GM18858 (cell line): ENCODE measurements around the gene HCST.

Experiments
- ATAC-seq: cut with Tn5 transposase; IDR thresholded peaks from one replicate; pipeline ENCODE4 v1.9.1; 2021; ENCODE audit not compliant: unreplicated experiment

Gene HCST

DNA sequence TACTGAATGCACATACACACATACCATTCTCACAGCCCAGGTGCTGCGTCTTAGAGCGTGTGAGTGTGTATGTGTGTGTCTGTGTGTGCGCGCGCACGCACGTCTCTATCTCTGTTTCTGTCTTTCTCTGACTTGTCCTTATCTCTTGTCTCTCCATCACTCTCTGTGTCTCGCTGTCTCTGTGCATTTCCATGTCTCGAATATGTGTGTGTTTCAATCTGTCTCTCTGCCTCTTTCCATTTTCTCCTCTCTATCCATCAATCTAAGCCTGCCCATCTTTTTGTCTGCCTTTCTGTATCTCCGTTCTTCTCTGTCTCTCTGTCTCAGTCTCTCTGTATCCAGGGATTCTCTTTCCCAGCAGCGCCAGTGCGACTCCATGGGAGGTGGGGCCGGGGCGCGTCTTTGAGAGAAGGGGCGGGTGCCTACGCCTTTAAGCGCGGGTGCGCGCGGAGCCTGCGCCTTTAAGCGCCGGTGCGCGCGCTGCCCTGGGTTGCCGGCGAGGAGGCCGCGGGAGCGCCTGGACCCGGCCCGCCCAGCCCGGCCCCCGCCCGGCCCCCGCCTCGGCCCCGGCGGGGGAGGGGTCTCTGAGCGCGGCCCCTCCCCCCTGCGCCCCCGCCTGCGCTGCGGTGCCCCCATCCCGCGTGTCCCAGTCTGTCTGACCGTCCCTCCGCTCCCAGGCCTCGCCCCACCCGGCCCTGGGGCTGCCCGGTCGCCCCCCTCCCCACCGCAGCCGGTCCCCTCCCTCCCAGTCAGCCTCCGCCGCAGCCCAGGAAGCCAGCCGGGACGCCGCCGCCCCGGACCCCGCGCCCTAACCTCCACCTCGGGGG is 33.8 kb downstream of the HCST start, which contains the start of gene LRFN3:
Gene LRFN3 (plus strand): TSS at position 464 of the 827 bp plus-strand sequence. CDS start 3,052 bp downstream, outside the sequence.
- ATAC-seq: no peak

DNA sequence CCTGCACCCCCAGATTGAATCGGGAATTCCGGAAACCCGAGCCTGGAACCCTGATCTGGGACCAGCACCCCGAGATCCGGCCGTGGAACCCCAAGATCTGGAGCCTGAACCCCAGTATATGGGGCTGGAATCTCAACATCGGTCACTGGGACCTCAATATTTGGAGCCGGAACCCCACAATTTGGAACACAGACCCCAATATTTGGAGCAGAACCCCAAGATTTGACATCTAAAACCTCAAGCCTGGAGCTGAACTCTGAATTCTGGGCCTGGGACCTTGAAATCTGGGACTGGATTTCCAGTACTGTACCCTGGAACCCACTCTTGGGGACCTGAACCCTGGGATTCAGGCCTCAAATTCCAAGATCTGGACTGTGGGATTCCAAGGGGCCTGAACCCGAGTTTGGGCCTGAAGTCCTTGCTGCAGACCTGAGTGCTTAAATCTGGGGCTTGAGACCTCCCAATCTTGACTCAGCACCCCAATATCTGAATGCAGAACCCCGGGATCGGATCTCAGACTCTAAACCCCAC is 34.5 kb downstream of the HCST start:
- ATAC-seq: no peak

GRCh38 chr19:35937345-35938281 is 35.3 kb downstream of the HCST start:
- no peak for ATAC-seq

- ATAC-seq: no peak
Observed at GRCh38 chr19:35938282-35939224, 36.2 kb downstream of the HCST start.

- ATAC-seq: no peak
Observed at GRCh38 chr19:35939307-35940077, 37.2 kb downstream of the HCST start.

DNA sequence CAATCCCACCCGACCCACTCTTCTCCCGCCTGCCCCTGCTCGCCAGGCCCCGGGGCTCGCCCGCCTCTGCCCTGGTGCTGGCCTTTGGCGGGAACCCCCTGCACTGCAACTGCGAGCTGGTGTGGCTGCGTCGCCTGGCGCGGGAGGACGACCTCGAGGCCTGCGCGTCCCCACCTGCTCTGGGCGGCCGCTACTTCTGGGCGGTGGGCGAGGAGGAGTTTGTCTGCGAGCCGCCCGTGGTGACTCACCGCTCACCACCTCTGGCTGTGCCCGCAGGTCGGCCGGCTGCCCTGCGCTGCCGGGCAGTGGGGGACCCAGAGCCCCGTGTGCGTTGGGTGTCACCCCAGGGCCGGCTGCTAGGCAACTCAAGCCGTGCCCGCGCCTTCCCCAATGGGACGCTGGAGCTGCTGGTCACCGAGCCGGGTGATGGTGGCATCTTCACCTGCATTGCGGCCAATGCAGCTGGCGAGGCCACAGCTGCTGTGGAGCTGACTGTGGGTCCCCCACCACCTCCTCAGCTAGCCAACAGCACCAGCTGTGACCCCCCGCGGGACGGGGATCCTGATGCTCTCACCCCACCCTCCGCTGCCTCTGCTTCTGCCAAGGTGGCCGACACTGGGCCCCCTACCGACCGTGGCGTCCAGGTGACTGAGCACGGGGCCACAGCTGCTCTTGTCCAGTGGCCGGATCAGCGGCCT is 37.9 kb downstream of the HCST start:
- no peak for ATAC-seq

DNA sequence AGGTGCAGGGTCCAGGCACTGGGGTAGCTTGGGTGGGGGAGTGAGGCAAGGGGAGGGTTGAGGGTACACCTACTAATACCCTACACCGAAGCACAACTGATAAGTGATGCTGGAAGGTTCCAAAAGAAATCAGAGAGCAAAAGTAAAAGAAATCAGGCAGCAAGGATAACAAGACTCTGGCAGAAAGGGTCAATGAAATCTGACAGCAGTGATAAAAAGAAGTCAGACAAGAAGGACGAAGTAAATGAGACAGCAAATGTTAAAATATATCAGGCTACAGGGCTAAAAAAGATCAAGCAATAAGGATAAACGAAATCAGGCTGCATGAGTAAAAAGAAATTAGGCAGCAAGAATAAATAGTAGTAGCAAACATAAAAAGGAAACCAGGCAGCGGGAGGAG is 38.5 kb downstream of the HCST start:
- no peak for ATAC-seq

GRCh38 chr19:35942235-35942634 is 39.9 kb downstream of the HCST start:
- ATAC-seq: no peak

GRCh38 chr19:35943321-35944301 is 41.3 kb downstream of the HCST start:
- no peak for ATAC-seq

- no peak for ATAC-seq
Observed at GRCh38 chr19:35944556-35944955, 42.2 kb downstream of the HCST start.

DNA sequence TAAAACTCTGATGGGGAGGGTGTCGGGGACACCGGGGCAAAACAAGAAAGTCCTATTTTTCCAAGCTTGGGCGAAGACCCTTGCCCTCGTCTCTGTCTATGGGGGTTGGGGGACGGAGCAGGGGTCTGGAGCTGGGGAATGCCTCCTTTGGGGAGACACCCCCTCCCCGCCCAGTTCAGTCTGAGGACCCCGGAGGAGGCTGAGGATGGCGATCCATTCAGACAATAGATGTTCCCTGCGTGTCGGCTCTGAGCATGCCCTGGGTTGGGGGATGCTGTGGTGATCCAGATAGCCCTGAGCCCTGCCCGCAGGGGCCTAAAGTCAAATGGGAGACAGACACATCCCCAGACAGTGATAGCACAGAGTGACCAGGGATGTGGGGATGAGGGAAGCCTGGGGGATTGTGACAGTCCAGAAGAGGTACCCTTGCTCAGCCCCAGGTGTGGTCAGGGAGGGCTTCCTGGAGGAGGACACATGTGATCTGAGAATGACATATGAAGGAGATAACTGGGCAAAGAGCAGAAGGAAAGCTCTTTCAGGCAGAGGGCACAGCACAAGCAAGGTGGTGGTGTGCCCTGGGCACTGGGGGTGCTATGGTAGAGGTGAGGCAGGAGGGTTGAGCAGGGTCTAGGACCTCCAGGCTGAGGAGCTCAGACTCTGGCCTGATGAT is 42.9 kb downstream of the HCST start:
- ATAC-seq: no peak

- ATAC-seq: no peak
Observed at GRCh38 chr19:35946203-35946602, 43.9 kb downstream of the HCST start.

GRCh38 chr19:35949131-35949530 is 46.8 kb downstream of the HCST start:
- ATAC-seq: no peak
